Measurements from ENCODE around the gene ZNF536. TPM values are rescaled to one million over a fixed set of nuclear protein-coding genes. Genes with fewer than 3 reads are reported as not detected.

ZNF536 gene
- total and polyA plus RNA-seq, 2 donors (not counting 3 experiments of a cell fraction or from before 2014, with no cell fraction given): not detected

DNA sequence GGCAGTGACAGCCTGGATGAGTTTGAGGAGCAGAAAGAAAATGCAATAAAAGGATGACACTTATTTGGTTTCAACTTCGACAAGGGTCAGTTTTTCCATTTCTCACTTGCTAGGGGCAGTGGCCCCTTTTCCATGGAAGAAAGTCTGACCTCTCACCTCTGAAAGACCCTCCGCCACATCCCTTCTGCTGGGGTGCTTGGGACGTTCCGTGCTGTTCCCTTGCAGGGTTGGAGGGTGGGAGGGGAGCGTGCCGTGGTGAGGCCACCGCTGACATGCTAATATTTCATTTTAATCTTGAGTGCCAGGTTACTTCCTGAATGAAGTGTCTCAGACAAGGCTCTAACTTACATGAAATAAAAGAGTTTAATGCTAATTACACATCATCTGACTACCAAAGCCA is 5.2 kb upstream of the ZNF536 start:
- intact Hi-C loops (cut with micrococcal nuclease) (no loop called here), dilution Hi-C loops (cut with MboI; ENCODE audit: extremely low pct_ligation_motif_present, low sequenced_read_pairs) (no loop called here)
- Histone ChIP-seq H3K27me3 (ENCODE audit: control insufficient read depth in 2 of 2, insufficient read depth in 2 of 2, low read length in 2 of 2) (no peaks in the 10 kb centered on the region), H2AFZ (ENCODE audit: low read depth, low read length) (no peak overlapping the region), H3K9ac (replicated peaks; ENCODE audit: extremely low read depth, insufficient read depth, low read length) (no peak overlapping the region), H3K4me3 (replicated peaks in 1 of 3; ENCODE audit: insufficient read depth in 1 of 3, low read depth in 1 of 3, low read length in 3 of 3) (no peak overlapping the region), H3K9me1 (replicated peaks; ENCODE audit: control insufficient read depth, extremely low read depth, insufficient read depth, low read length) (no peaks in the 10 kb centered on the region), H3K79me2 (ENCODE audit: control insufficient read depth, insufficient read depth, low read length) (no peaks in the 10 kb centered on the region), H3K27ac (ENCODE audit: insufficient read depth, low read depth, low read length) (no peak overlapping the region), H3K36me3 (ENCODE audit: control insufficient read depth in 2 of 2, extremely low read depth in 1 of 2, insufficient read depth in 2 of 2, low read length in 2 of 2) (no peaks in the 10 kb centered on the region), H3K4me1 (ENCODE audit: control insufficient read depth, extremely low read depth, insufficient read depth, low read length) (no peaks in the 10 kb centered on the region), H3K9me3 (replicated peaks; ENCODE audit: control insufficient read depth, insufficient read depth, low read length) (peaks cover 3% of the 10 kb centered on the region), H3K4me2 (ENCODE audit: insufficient read depth, low read length) (no peak overlapping the region), H4K20me1 (replicated peaks; ENCODE audit: control insufficient read depth, extremely low read depth, insufficient read depth, low read length) (no peaks in the 10 kb centered on the region)
- no peak for DNase-seq (ENCODE audit: low read depth, low spot score)
- ChIA-PET CTCF (no interaction called here), POLR2A (no interaction called here)
- no peak for FAIRE-seq
- no peak for TF ChIP-seq GATA2 (IDR thresholded peaks at IDR 0.05; ENCODE audit: insufficient read depth, insufficient read length, low read depth, low read length)
- TF ChIP-seq, protein P1, sequence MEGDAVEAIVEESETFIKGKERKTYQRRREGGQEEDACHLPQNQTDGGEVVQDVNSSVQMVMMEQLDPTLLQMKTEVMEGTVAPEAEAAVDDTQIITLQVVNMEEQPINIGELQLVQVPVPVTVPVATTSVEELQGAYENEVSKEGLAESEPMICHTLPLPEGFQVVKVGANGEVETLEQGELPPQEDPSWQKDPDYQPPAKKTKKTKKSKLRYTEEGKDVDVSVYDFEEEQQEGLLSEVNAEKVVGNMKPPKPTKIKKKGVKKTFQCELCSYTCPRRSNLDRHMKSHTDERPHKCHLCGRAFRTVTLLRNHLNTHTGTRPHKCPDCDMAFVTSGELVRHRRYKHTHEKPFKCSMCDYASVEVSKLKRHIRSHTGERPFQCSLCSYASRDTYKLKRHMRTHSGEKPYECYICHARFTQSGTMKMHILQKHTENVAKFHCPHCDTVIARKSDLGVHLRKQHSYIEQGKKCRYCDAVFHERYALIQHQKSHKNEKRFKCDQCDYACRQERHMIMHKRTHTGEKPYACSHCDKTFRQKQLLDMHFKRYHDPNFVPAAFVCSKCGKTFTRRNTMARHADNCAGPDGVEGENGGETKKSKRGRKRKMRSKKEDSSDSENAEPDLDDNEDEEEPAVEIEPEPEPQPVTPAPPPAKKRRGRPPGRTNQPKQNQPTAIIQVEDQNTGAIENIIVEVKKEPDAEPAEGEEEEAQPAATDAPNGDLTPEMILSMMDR (IDR thresholded peaks at IDR 0.05; ENCODE audit: extremely low read depth in 1 of 2, insufficient read depth in 1 of 2, low read depth in 1 of 2, low read length in 2 of 2): no peak
- TF ChIP-seq MYC (IDR thresholded peaks at IDR 0.05; ENCODE audit: low read depth, low read length): no peak
- no peak for TF ChIP-seq EZH2 (IDR thresholded peaks at IDR 0.05; ENCODE audit: borderline replicate concordance, low read depth, low read length, severe bottlenecking)
- TF ChIP-seq POLR2AphosphoS5 (IDR thresholded peaks at IDR 0.05; ENCODE audit: insufficient read depth, low read depth, low read length): no peak
- TF ChIP-seq POLR2A (IDR thresholded peaks at IDR 0.05; ENCODE audit: low read depth, low read length): no peak
- TF ChIP-seq, protein P2, sequence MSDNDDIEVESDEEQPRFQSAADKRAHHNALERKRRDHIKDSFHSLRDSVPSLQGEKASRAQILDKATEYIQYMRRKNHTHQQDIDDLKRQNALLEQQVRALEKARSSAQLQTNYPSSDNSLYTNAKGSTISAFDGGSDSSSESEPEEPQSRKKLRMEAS (IDR thresholded peaks at IDR 0.05; ENCODE audit: insufficient read depth, insufficient read length): no peak
- TF ChIP-seq JUN (IDR thresholded peaks at IDR 0.05; ENCODE audit: borderline replicate concordance, insufficient read depth, insufficient read length, low read depth): no peak
- no peak for TF ChIP-seq FOS (IDR thresholded peaks at IDR 0.05; ENCODE audit: borderline replicate concordance, insufficient read depth, low read length)
- no TSS peak for BruUV-seq (replicated peaks)
